Eye (tissue), 1 donor: ENCODE measurements around the gene SFT2D1.

Experiments used
- DNase-seq: peaks from one replicate; pipeline ENCODE4 v3.0.0-alpha.2; 2015

Gene SFT2D1

GRCh38 chr6:166274739-166275370 is 67.5 kb downstream of the SFT2D1 start:
- no peak for DNase-seq

DNA sequence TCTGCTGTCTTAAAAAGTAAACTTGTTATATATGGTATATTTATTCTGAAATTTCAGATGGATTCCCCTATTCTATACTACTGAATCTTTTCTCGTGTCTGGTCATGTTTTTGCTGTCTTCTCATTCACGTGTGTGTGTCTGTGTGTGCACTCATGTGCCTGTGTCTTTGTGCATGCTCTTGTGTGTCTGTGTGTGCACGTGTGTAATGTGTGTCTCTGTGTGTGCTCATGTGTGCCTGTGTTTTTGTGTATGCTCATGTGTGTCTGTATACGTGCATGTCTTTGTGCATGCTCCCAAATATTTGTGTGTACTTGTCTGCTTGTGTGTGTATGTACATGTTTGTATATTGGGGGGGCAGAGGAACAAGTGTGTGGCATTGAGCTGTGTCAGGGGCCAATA is 68.2 kb downstream of the SFT2D1 start:
- DNase-seq, result no peak

DNA sequence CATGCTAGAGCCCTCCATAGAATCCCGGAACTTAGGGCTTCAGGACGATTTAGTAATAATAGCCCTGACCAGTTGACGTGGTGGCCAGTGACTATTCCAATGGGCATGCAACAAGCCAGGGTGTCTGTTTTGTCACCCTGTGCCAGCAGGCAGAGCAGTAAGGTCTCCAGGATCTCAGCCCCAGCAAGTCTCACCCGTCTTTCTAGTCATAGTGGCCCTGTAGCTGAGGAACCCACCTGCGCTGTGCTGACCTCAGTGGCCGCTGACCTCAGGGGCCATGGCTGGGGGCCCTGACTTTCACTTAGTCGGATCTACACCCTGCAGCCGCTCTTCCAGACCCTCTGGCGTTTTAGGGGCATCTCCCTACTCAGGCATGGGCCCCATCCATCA is 71.0 kb downstream of the SFT2D1 start:
- DNase-seq, result no peak

GRCh38 chr6:166270706-166271375 is 71.5 kb downstream of the SFT2D1 start:
- DNase-seq, result no peak
